Smooth muscle cell (in vitro differentiated cells): ENCODE results near the gene B3GALNT2. TPM values are rescaled to one million over a fixed set of nuclear protein-coding genes. Genes with fewer than 3 reads are reported as not detected.

Source experiments
- DNase-seq: peaks from one replicate; lab custom pipeline; 2025; ENCODE audit not compliant: unreplicated experiment; lab: John Stamatoyannopoulos, UW
- H2AFZ ChIP-seq: fragments of 200-600 bp; sonication (generic); 2 replicates; pipeline ENCODE4 v1.6.0; 2016; ENCODE audit warnings: antibody characterized with exemption, low read depth, mild to moderate bottlenecking
- H3F3A ChIP-seq: fragments of 200-600 bp; sonication (generic); 2 replicates; pipeline ENCODE4 v1.6.0; 2017; ENCODE audit warnings: antibody characterized with exemption, low read depth
- H3K27ac ChIP-seq: fragments of 200-600 bp; sonication (generic); 2 replicates; pipeline ENCODE4 v1.5.1; 2016; ENCODE audit warnings: low read depth, mild to moderate bottlenecking
- H3K27me3 ChIP-seq: fragments of 200-600 bp; sonication (generic); 2 replicates; pipeline ENCODE4 v1.6.1; 2016; ENCODE audit warnings: low read depth, mild to moderate bottlenecking
- H3K36me3 ChIP-seq: fragments of 200-600 bp; sonication (generic); 2 replicates; pipeline ENCODE4 v1.5.1; 2016; ENCODE audit warnings: low read depth
- H3K4me1 ChIP-seq: fragments of 200-600 bp; sonication (generic); 2 replicates; pipeline ENCODE4 v1.5.1; 2016; ENCODE audit warnings: low read depth
- H3K4me2 ChIP-seq: fragments of 200-600 bp; sonication (generic); 2 replicates; pipeline ENCODE4 v1.6.0; 2016; ENCODE audit warnings: mild to moderate bottlenecking
- H3K4me3 ChIP-seq: fragments of 200-600 bp; sonication (generic); 2 replicates; pipeline ENCODE4 v1.5.1; 2016; ENCODE audit warnings: mild to moderate bottlenecking
- H3K79me2 ChIP-seq: fragments of 200-600 bp; sonication (generic); 2 replicates; pipeline ENCODE4 v1.6.0; 2016; ENCODE audit warnings: low read depth, mild to moderate bottlenecking
- H3K9ac ChIP-seq: fragments of 200-600 bp; sonication (generic); 2 replicates; pipeline ENCODE4 v1.6.0; 2016; ENCODE audit warnings: low read depth
- H3K9me3 ChIP-seq: fragments of 200-600 bp; sonication (generic); replicated peaks from 2 replicates; pipeline ENCODE4 v1.5.1; 2016; ENCODE audit warnings: low read depth
- H4K20me1 ChIP-seq: fragments of 200-600 bp; sonication (generic); 2 replicates; pipeline ENCODE4 v1.6.0; 2016; ENCODE audit warnings: low read depth
- WGBS: methylation state at CpG from one replicate; pipeline ENCODE4 v1.1.7; 2016; ENCODE audit warnings: low lambda C conversion rate; 5-methylcytosine and 5-hydroxymethylcytosine counted together
- polyA plus RNA-seq: library from polyadenylated mRNA; unstranded; fragments of >200 nt; fragmentation: Nextera tagmentation; extraction: Ambion mirVana; gene quantifications from 2 replicates; pipeline ENCODE4 v1.2.1, GENCODE V29; 2016
- total RNA-seq: library from RNA; depleted of rRNA; stranded (reverse); fragments of >200 nt; gene quantifications from 2 replicates; pipeline ENCODE4 v1.2.3, GENCODE V29; 2014
- TF ChIP-seq, protein P1 (sequence below): fragments of 200-600 bp; sonication (generic); IDR thresholded peaks from 2 replicates; pipeline ENCODE4 v1.5.1; 2017; ENCODE audit warnings: borderline replicate concordance, mild to moderate bottlenecking, antibody characterized with exemption; ENCODE audit not compliant: insufficient read depth, poor library complexity, severe bottlenecking

Gene B3GALNT2
- total and polyA plus RNA-seq, 2 experiments from 2014 or later, result 8.2 to 22.7 TPM

DNA sequence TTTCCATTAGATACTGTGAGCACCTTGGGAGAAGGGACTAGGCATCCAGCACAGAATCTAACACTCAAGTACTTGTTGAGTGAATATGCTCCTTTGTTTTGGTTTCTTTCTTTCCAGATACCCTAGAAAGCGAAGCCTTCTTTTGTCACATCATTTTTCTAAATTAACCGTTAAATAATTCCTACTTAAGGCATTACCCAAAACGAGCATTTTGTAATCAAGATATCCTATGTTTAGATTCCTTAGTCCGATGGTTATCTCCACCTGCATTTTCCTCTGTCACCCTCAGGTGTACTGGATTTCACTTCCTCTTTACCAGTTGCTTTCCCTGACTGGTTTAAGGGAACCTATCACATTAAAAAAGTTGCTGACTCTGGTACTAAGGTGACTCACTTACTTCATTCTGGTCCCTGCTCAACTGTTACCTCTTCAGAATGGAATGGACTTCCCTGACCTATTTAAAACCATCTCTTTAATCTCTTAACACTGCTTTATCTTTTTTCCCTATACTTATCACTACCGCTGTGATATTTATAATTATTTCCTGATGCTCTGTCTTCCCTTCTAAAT, 3.2 kb downstream of the B3GALNT2 start:
- peaks cover 10% of the 10 kb centered on the region for H3F3A ChIP-seq
- H2AFZ ChIP-seq, result no peak overlapping the region
- no peak overlapping the region for H3K4me3 ChIP-seq
- no peaks in the 10 kb centered on the region for H3K36me3 ChIP-seq
- no peak for DNase-seq
- peaks cover 69% of the 10 kb centered on the region for H3K79me2 ChIP-seq
- H3K27me3 ChIP-seq, result no peaks in the 10 kb centered on the region
- TF ChIP-seq, protein P1, sequence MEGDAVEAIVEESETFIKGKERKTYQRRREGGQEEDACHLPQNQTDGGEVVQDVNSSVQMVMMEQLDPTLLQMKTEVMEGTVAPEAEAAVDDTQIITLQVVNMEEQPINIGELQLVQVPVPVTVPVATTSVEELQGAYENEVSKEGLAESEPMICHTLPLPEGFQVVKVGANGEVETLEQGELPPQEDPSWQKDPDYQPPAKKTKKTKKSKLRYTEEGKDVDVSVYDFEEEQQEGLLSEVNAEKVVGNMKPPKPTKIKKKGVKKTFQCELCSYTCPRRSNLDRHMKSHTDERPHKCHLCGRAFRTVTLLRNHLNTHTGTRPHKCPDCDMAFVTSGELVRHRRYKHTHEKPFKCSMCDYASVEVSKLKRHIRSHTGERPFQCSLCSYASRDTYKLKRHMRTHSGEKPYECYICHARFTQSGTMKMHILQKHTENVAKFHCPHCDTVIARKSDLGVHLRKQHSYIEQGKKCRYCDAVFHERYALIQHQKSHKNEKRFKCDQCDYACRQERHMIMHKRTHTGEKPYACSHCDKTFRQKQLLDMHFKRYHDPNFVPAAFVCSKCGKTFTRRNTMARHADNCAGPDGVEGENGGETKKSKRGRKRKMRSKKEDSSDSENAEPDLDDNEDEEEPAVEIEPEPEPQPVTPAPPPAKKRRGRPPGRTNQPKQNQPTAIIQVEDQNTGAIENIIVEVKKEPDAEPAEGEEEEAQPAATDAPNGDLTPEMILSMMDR, result no peak
- WGBS, result 72% methylated on average over 5 of the region's 5 CpGs
- H3K9ac ChIP-seq, result no peak overlapping the region
- H3K9me3 ChIP-seq, result no peaks in the 10 kb centered on the region
- H3K27ac ChIP-seq, result no peak overlapping the region
- peaks cover 56% of the 10 kb centered on the region for H4K20me1 ChIP-seq
- no peak overlapping the region for H3K4me2 ChIP-seq
- H3K4me1 ChIP-seq, result peaks cover 8% of the 10 kb centered on the region

DNA sequence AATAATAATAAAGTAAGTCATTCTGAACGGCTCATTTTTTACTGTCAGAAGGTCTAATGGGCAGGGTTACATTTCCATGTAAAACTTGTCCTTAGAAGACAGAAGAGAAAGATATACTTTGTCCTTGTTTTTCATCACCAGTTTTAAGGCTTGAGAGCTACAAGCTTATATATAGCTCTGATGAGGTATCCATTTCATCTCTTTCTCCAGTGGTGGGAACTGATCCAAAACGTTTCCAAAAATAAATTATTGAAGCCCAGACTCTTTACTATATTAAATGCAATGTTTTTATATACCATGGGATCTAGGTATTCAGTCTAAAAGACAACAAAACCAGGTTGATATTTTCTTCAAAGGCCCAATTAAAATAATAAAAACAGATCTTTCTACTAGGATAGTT, 8.7 kb downstream of the B3GALNT2 start:
- no peak for DNase-seq
- H3K4me1 ChIP-seq, result no peaks in the 10 kb centered on the region
- H3K9me3 ChIP-seq, result no peaks in the 10 kb centered on the region
- peaks cover 66% of the 10 kb centered on the region for H3K79me2 ChIP-seq
- H3F3A ChIP-seq, result no peaks in the 10 kb centered on the region
- no peak overlapping the region for H3K4me2 ChIP-seq
- peaks cover 4% of the 10 kb centered on the region for H3K36me3 ChIP-seq
- no peak overlapping the region for H3K4me3 ChIP-seq
- TF ChIP-seq, protein P1, result no peak
- H2AFZ ChIP-seq, result no peak overlapping the region
- H3K27me3 ChIP-seq, result no peaks in the 10 kb centered on the region
- peaks cover 45% of the 10 kb centered on the region for H4K20me1 ChIP-seq
- whole genome bisulfite sequencing, result 95% methylated on average over 2 of the region's 2 CpGs
- H3K9ac ChIP-seq, result no peak overlapping the region
- H3K27ac ChIP-seq, result no peak overlapping the region

DNA sequence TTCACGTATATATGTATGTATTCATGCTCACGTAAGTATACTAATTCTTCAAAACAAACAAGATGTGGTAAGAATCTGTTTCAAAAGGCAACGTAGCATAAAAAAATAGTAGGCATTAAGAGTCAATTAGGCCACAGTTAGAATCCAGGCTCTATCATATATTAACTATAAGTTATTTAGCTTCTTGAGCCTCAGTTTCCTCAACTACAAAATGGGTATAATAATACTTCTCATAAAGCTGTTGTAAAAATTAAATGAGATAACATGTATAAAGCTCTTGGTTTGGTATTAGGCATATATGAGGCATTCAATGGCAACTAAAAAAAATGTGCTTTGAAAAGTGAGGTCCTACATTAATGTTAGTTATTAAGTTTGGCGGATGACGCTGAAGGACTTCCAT, 9.2 kb downstream of the B3GALNT2 start:
- peaks cover 61% of the 10 kb centered on the region for H3K79me2 ChIP-seq
- no peak overlapping the region for H3K9ac ChIP-seq
- H3K9me3 ChIP-seq, result no peaks in the 10 kb centered on the region
- H3K4me3 ChIP-seq, result no peak overlapping the region
- no peak overlapping the region for H3K27ac ChIP-seq
- no peaks in the 10 kb centered on the region for H3K27me3 ChIP-seq
- no peaks in the 10 kb centered on the region for H3F3A ChIP-seq
- no peak overlapping the region for H3K4me2 ChIP-seq
- DNase-seq, result no peak
- WGBS, result 97% methylated on average over 5 of the region's 5 CpGs
- no peaks in the 10 kb centered on the region for H3K4me1 ChIP-seq
- H3K36me3 ChIP-seq, result peaks cover 4% of the 10 kb centered on the region
- no peak overlapping the region for H2AFZ ChIP-seq
- peaks cover 39% of the 10 kb centered on the region for H4K20me1 ChIP-seq
- TF ChIP-seq, protein P1, result no peak

DNA sequence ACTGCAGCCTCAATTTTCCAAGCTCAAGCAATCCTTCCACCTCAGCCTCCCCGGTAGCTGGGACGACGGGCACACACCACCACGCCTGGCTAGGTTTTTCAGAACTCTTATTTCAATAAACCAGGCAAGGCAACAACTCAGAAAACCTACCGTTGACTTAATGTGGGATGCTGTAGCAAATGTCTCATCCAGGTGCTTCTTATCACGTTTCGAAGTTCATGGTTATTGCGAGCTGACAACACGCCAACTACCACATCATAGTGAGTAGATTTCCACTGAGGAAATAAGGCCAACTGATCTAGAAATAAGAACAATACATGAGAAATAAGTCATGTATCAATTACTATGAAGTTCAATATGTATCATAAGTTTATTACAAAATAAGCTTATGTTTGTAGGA, 9.7 kb downstream of the B3GALNT2 start:
- H3K36me3 ChIP-seq, result peaks cover 4% of the 10 kb centered on the region
- no peaks in the 10 kb centered on the region for H3K27me3 ChIP-seq
- H3K4me1 ChIP-seq, result no peaks in the 10 kb centered on the region
- 96% methylated on average over 9 of the region's 9 CpGs for WGBS
- no peak overlapping the region for H2AFZ ChIP-seq
- no peak overlapping the region for H3K4me3 ChIP-seq
- H3F3A ChIP-seq, result no peaks in the 10 kb centered on the region
- H4K20me1 ChIP-seq, result peaks cover 34% of the 10 kb centered on the region
- TF ChIP-seq, protein P1, result no peak
- H3K79me2 ChIP-seq, result peaks cover 56% of the 10 kb centered on the region
- DNase-seq, result no peak
- no peak overlapping the region for H3K27ac ChIP-seq
- no peak overlapping the region for H3K9ac ChIP-seq
- H3K9me3 ChIP-seq, result no peaks in the 10 kb centered on the region
- H3K4me2 ChIP-seq, result no peak overlapping the region
